SK-N-SH (cell line): ENCODE measurements around the gene FOSB.

Experiments
- CTCF ChIP-seq: fragments of 200-600 bp; sonication (generic); IDR thresholded peaks from 2 replicates; pipeline ENCODE4 v1.6.1; 2017; ENCODE audit warnings: antibody characterized with exemption, mild to moderate bottlenecking, moderate library complexity
- EP300 ChIP-seq, 2 experiments: IDR thresholded peaks; 2 replicates each; pipeline versions ENCODE4 v1.4.0 to v1.6.1; 2012; ENCODE audit warnings: borderline replicate concordance in 1 of 2, low read depth in 1 of 2, low read length in 1 of 2
- GABPA ChIP-seq: IDR thresholded peaks from 2 replicates; pipeline ENCODE4 v1.4.0; 2012; ENCODE audit warnings: low read depth, mild to moderate bottlenecking
- MAX ChIP-seq: IDR thresholded peaks from 2 replicates; pipeline ENCODE4 v1.4.0; 2012; ENCODE audit warnings: low read depth
- MEF2A ChIP-seq: IDR thresholded peaks from 2 replicates; pipeline ENCODE4 v1.4.0; 2012; ENCODE audit warnings: low read depth, borderline replicate concordance
- MXI1 ChIP-seq: IDR thresholded peaks from 2 replicates; pipeline ENCODE4 v1.6.1; 2012; ENCODE audit warnings: mild to moderate bottlenecking, low read depth, low read length, improper control_type of control experiment
- POLR2AphosphoS5 ChIP-seq: IDR thresholded peaks from 2 replicates; pipeline ENCODE4 v1.6.1; 2012; ENCODE audit warnings: low read depth, low read length
- RCOR1 ChIP-seq: fragments of 150-350 bp; IDR thresholded peaks from 2 replicates; pipeline ENCODE4 v1.6.1; 2017; ENCODE audit warnings: antibody characterized with exemption, low read length
- RFX5 ChIP-seq: IDR thresholded peaks from 2 replicates; pipeline ENCODE4 v1.6.1; 2012; ENCODE audit warnings: mild to moderate bottlenecking, improper control_type of control experiment, low read length
- SIN3A ChIP-seq: IDR thresholded peaks from 2 replicates; pipeline ENCODE4 v1.6.1; 2012; ENCODE audit warnings: low read depth, mild to moderate bottlenecking, low read length, moderate library complexity, borderline replicate concordance
- TAF1 ChIP-seq: IDR thresholded peaks from 2 replicates; pipeline ENCODE4 v1.6.1; 2012; ENCODE audit warnings: low read depth, mild to moderate bottlenecking, low read length, moderate library complexity, borderline replicate concordance
- USF2 ChIP-seq: fragments of 150-350 bp; IDR thresholded peaks from 2 replicates; pipeline ENCODE4 v1.6.1; 2017; ENCODE audit warnings: antibody characterized with exemption, low read length, low read depth, borderline replicate concordance
- YY1 ChIP-seq: IDR thresholded peaks from 2 replicates; pipeline ENCODE4 v1.4.0; 2012; ENCODE audit warnings: low read depth, mild to moderate bottlenecking

GRCh38 chr19:45444318-45445041, 23.3 kb upstream of the FOSB start:
- no peak for TF ChIP-seq CTCF
- peak; percentile 18; the same call in 1 of the 2 replicates for TF ChIP-seq MXI1
- TF ChIP-seq POLR2AphosphoS5, result no peak
- no peak for TF ChIP-seq GABPA
- TF ChIP-seq MEF2A, result no peak
- no peak for TF ChIP-seq MAX
- TF ChIP-seq TAF1, result no peak
- TF ChIP-seq SIN3A, result no peak
- TF ChIP-seq YY1, result no peak
- no peak for TF ChIP-seq RFX5
- TF ChIP-seq RCOR1, result no peak
- no peak; a peak in 1 of 4 replicates for TF ChIP-seq EP300 (IDR thresholded peaks at IDR 0.05; ENCODE audit: borderline replicate concordance in 1 of 2, low read depth in 1 of 2, low read length in 1 of 2)
- TF ChIP-seq USF2, result no peak
